ENCODE measurements around the gene CASP3.
"Not testable (repeated sequence)": the region's sequence is repeated elsewhere in the genome, so short reads cannot be mapped to it uniquely, and the experiment has no call there.

Gene CASP3

GRCh38 chr4:184614509-184614908 lies 34.7 kb downstream of the CASP3 start:
- ChIA-PET POLR2A (no interaction called here), CTCF (interaction anchor here (1.0 kb wide), 1 partner anchor 9 kb away, joined by 4 read pairs; no protein-coding TSS in a partner anchor)
- no peak for DNase-seq (ENCODE audit: extremely low spot score)
- TF ChIP-seq CTCF (IDR thresholded peaks at IDR 0.05; ENCODE audit: control extremely low read depth, extremely low read depth, low read depth, missing control alignments), result no peak

- no peak for TF ChIP-seq CTCF (IDR thresholded peaks at IDR 0.05; ENCODE audit: control extremely low read depth, extremely low read depth, low read depth, missing control alignments)
- ChIA-PET POLR2A (no interaction called here), CTCF (no interaction called here)
- no peak for DNase-seq (ENCODE audit: extremely low spot score)
These were observed 35.8 kb downstream of the CASP3 start for GRCh38 chr4:184613405-184613804.

GRCh38 chr4:184612074-184612473 lies 37.2 kb downstream of the CASP3 start:
- ChIA-PET POLR2A (no interaction called here), CTCF (interaction anchor here (1.0 to 1.7 kb wide), 3 partner anchors 8 to 1687 kb away, joined by 3 to 4 read pairs (median 4); no protein-coding TSS in a partner anchor)
- DNase-seq (ENCODE audit: extremely low spot score), result no peak
- no peak for TF ChIP-seq CTCF (IDR thresholded peaks at IDR 0.05; ENCODE audit: control extremely low read depth, extremely low read depth, low read depth, missing control alignments)

- CTCF ChIA-PET; DNase-seq (ENCODE audit: extremely low spot score); POLR2A ChIA-PET: not testable (repeated sequence)
These were observed 41.8 kb downstream of the CASP3 start for GRCh38 chr4:184607429-184607828.

GRCh38 chr4:184602857-184603256 lies 46.4 kb downstream of the CASP3 start:
- POLR2A ChIA-PET; DNase-seq (ENCODE audit: extremely low spot score): not testable (repeated sequence)
- CTCF ChIA-PET, result interaction anchor here (2.0 kb wide), 1 partner anchor 8 kb away, joined by 5 read pairs; no protein-coding TSS in a partner anchor

- POLR2A ChIA-PET; DNase-seq (ENCODE audit: extremely low spot score): not testable (repeated sequence)
- CTCF ChIA-PET, result interaction anchor here (0.8 to 2.0 kb wide), 3 partner anchors 10 to 33 kb away, joined by 3 to 5 read pairs (median 3); no protein-coding TSS in a partner anchor
These were observed 48.3 kb downstream of the CASP3 start for GRCh38 chr4:184600982-184601381.

GRCh38 chr4:184599492-184600135 lies 49.6 kb downstream of the CASP3 start:
- DNase-seq (ENCODE audit: extremely low spot score), result no peak
- ChIA-PET CTCF (interaction anchor here (2.3 kb wide), 1 partner anchor 9 kb away, joined by 6 read pairs; no protein-coding TSS in a partner anchor), POLR2A (no interaction called here)

More at GRCh38 chr4:184599492-184600135, 49.6 kb downstream of the CASP3 start:
- TF ChIP-seq CTCF (IDR thresholded peaks at IDR 0.05; ENCODE audit: control extremely low read depth, extremely low read depth, low read depth, missing control alignments), result no peak

All from GM10248 (cell line).